ENCODE data around the gene KIF26B.

The KIF26B gene

DNA sequence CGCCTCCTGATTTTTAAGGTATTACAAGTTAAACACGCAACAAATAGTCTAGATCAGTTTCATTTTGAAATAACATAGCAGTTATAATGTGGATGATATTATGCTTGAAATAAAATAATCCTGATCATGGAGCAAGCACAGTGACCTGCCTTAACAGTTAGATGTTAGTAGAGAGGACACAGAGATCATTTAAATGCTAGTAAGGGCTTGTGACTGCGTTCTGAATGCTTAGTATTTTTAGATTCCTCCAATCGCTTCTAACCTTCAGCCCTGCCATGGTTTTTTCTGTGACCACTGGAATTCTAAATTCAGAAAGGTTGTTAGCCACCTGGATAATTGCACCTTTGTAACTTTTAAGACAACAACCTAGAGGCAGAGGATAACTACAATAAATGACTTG lies 46.4 kb downstream of the KIF26B start:
- TF ChIP-seq, protein P1, sequence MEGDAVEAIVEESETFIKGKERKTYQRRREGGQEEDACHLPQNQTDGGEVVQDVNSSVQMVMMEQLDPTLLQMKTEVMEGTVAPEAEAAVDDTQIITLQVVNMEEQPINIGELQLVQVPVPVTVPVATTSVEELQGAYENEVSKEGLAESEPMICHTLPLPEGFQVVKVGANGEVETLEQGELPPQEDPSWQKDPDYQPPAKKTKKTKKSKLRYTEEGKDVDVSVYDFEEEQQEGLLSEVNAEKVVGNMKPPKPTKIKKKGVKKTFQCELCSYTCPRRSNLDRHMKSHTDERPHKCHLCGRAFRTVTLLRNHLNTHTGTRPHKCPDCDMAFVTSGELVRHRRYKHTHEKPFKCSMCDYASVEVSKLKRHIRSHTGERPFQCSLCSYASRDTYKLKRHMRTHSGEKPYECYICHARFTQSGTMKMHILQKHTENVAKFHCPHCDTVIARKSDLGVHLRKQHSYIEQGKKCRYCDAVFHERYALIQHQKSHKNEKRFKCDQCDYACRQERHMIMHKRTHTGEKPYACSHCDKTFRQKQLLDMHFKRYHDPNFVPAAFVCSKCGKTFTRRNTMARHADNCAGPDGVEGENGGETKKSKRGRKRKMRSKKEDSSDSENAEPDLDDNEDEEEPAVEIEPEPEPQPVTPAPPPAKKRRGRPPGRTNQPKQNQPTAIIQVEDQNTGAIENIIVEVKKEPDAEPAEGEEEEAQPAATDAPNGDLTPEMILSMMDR (IDR thresholded peaks at IDR 0.05; ENCODE audit: low read length) = no peak
- TF ChIP-seq EZH2 (IDR thresholded peaks at IDR 0.05; ENCODE audit: borderline replicate concordance, low read length) = no peak
- H3K27ac ChIP-seq (ENCODE audit: low read depth, low read length, poor library complexity, severe bottlenecking) = no peak overlapping the region
- no peak overlapping the region for H2AFZ ChIP-seq (ENCODE audit: low read length)
- no peaks in the 10 kb centered on the region for H3K79me2 ChIP-seq (ENCODE audit: insufficient read depth, low read length)
- 0 out of 2 replicates have a peak, but pooled peaks cover 2% of the 10 kb centered on the region for H3K9me3 ChIP-seq (ENCODE audit: low read length)
- no peaks in the 10 kb centered on the region for H3K9me2 ChIP-seq (ENCODE audit: low read depth, low read length)
- H4K20me1 ChIP-seq (ENCODE audit: insufficient read depth, low read length) = no peaks in the 10 kb centered on the region
- H3K4me3 ChIP-seq (ENCODE audit: low read depth, low read length, poor library complexity, severe bottlenecking) = no peak overlapping the region
- H3K4me1 ChIP-seq (ENCODE audit: insufficient read depth, low read length, severe bottlenecking) = no peaks in the 10 kb centered on the region
- H3K36me3 ChIP-seq (ENCODE audit: insufficient read depth, low read length) = no peaks in the 10 kb centered on the region
- no peak overlapping the region for H3K9ac ChIP-seq (ENCODE audit: low read length)
- no peak overlapping the region for H3K4me2 ChIP-seq (ENCODE audit: low read length)
- no peaks in the 10 kb centered on the region for H3F3A ChIP-seq (ENCODE audit: insufficient read depth, low read length)
- no peaks in the 10 kb centered on the region for H3K27me3 ChIP-seq (ENCODE audit: insufficient read depth, low read length)

GRCh38 chr1:245201827-245202226 lies 47.0 kb downstream of the KIF26B start:
- no peaks in the 10 kb centered on the region for H3K4me1 ChIP-seq (ENCODE audit: insufficient read depth, low read length, severe bottlenecking)
- H3K9me2 ChIP-seq (ENCODE audit: low read depth, low read length) = no peaks in the 10 kb centered on the region
- H3K36me3 ChIP-seq (ENCODE audit: insufficient read depth, low read length) = no peaks in the 10 kb centered on the region
- H3K4me3 ChIP-seq (ENCODE audit: low read depth, low read length, poor library complexity, severe bottlenecking) = no peak overlapping the region
- H3K27me3 ChIP-seq (ENCODE audit: insufficient read depth, low read length) = no peaks in the 10 kb centered on the region
- H3K4me2 ChIP-seq (ENCODE audit: low read length) = no peak overlapping the region
- no peak overlapping the region for H3K27ac ChIP-seq (ENCODE audit: low read depth, low read length, poor library complexity, severe bottlenecking)
- H3K9me3 ChIP-seq (ENCODE audit: low read length) = 0 out of 2 replicates have a peak, but pooled peaks cover 2% of the 10 kb centered on the region
- H2AFZ ChIP-seq (ENCODE audit: low read length) = no peak overlapping the region
- H3K79me2 ChIP-seq (ENCODE audit: insufficient read depth, low read length) = no peaks in the 10 kb centered on the region
- H3K9ac ChIP-seq (ENCODE audit: low read length) = no peak overlapping the region
- no peaks in the 10 kb centered on the region for H4K20me1 ChIP-seq (ENCODE audit: insufficient read depth, low read length)
- no peaks in the 10 kb centered on the region for H3F3A ChIP-seq (ENCODE audit: insufficient read depth, low read length)
- TF ChIP-seq EZH2 (IDR thresholded peaks at IDR 0.05; ENCODE audit: borderline replicate concordance, low read length) = no peak
- TF ChIP-seq, protein P1 (IDR thresholded peaks at IDR 0.05; ENCODE audit: low read length) = no peak

- Histone ChIP-seq H3K9me3 (ENCODE audit: low read length) (peaks cover 7% of the 10 kb centered on the region; the same call in 1 of the 2 replicates), H3K4me3 (ENCODE audit: low read depth, low read length, poor library complexity, severe bottlenecking) (no peak overlapping the region), H3K4me1 (ENCODE audit: insufficient read depth, low read length, severe bottlenecking) (no peaks in the 10 kb centered on the region), H3K79me2 (ENCODE audit: insufficient read depth, low read length) (no peaks in the 10 kb centered on the region), H2AFZ (ENCODE audit: low read length) (no peak overlapping the region), H3K9ac (ENCODE audit: low read length) (no peak overlapping the region), H4K20me1 (ENCODE audit: insufficient read depth, low read length) (no peaks in the 10 kb centered on the region), H3F3A (ENCODE audit: insufficient read depth, low read length) (no peaks in the 10 kb centered on the region), H3K4me2 (ENCODE audit: low read length) (no peak overlapping the region), H3K27me3 (ENCODE audit: insufficient read depth, low read length) (no peaks in the 10 kb centered on the region), H3K9me2 (ENCODE audit: low read depth, low read length) (no peaks in the 10 kb centered on the region), H3K27ac (ENCODE audit: low read depth, low read length, poor library complexity, severe bottlenecking) (no peak overlapping the region), H3K36me3 (ENCODE audit: insufficient read depth, low read length) (no peaks in the 10 kb centered on the region; the same call in 1 of the 2 replicates)
- TF ChIP-seq, protein P1 (IDR thresholded peaks at IDR 0.05; ENCODE audit: low read length) = no peak
- TF ChIP-seq EZH2 (IDR thresholded peaks at IDR 0.05; ENCODE audit: borderline replicate concordance, low read length) = no peak
These were observed 50.6 kb downstream of the KIF26B start for GRCh38 chr1:245205396-245205795.
